HCT116 (cell line): ENCODE results near the gene MAST4. TPM values are rescaled to one million over a fixed set of nuclear protein-coding genes. Genes with fewer than 3 reads are reported as not detected.

Experiments used
- ATAC-seq: fragments of 200-7000 bp; cut with Tn5 transposase; 2 replicates; pipeline ENCODE4 v1.9.1; 2020; ENCODE audit warnings: mild to moderate bottlenecking, moderate library complexity
- BruUV-seq: library from RNA; stranded (reverse); fragments of 400-500 nt; replicated peaks from 2 replicates; lab custom pipeline; 2021; lab: Mats Ljungman, UMichigan
- CTCF ChIA-PET: fragments of 300-600 bp; sonication (Branson Sonifier 250); formaldehyde crosslinking; loops from one replicate; lab custom pipeline; 2021; ENCODE audit warnings: antibody characterized with exemption; lab: Charles Lee
- POLR2A ChIA-PET: fragments of 300-600, 350-600 bp; sonication (Branson Sonifier 250); formaldehyde crosslinking; loops from one replicate; lab custom pipeline; 2021; ENCODE audit warnings: antibody characterized with exemption; lab: Charles Lee
- RAD21 ChIA-PET, 2 experiments: fragments of 300-600 bp; sonication (Branson Sonifier 250); formaldehyde crosslinking; loops; one replicate each; lab custom pipeline; 2023; ENCODE audit warnings: low total read pairs in 2 of 2; ENCODE audit not compliant: uncharacterized antibody in 2 of 2, unreplicated experiment in 2 of 2, low non-redundant PET in 1 of 2; lab: Charles Lee
- DNase-seq: peaks from one replicate; pipeline ENCODE4 v3.0.0-alpha.2; 2010; ENCODE audit warnings: low read depth, low spot score
- H2AFZ ChIP-seq: fragments of 200-600 bp; shearing (Covaris generic), sonication (generic); 2 replicates; pipeline ENCODE4 v1.6.1; 2017; ENCODE audit warnings: low read depth, mixed run types, mixed read lengths, antibody characterized with exemption, low read length; ENCODE audit not compliant: poor library complexity, severe bottlenecking
- H3K27ac ChIP-seq: 2 replicates; pipeline ENCODE4 v1.5.1; 2012; ENCODE audit warnings: low read depth, low read length
- H3K27me3 ChIP-seq: fragments of 200-600 bp; sonication (generic); 2 replicates; pipeline ENCODE4 v1.6.1; 2016; ENCODE audit warnings: mixed run types, low read length, mixed read lengths; ENCODE audit not compliant: insufficient read depth
- H3K36me3 ChIP-seq, 2 experiments: fragments of 200-500 bp in 1 of 2; fragments of 200-600 bp in 1 of 2; sonication (Bioruptor generic) in 1 of 2; sonication (generic) in 1 of 2; 2 replicates each; pipeline versions ENCODE4 v1.5.1 to v1.6.1; 2014 to 2016; ENCODE audit warnings: low read length in 2 of 2, inconsistent platforms in 1 of 2, mixed read lengths in 1 of 2, mixed run types in 1 of 2; ENCODE audit not compliant: insufficient read depth in 2 of 2, control insufficient read depth in 1 of 2
- H3K4me1 ChIP-seq, 2 experiments: fragments of 200-600 bp in 1 of 2; sonication (generic) in 1 of 2; 2 replicates each; pipeline versions ENCODE4 v1.5.1 to v1.6.1; 2012 to 2017; ENCODE audit warnings: low read length in 2 of 2, inconsistent platforms in 1 of 2, mild to moderate bottlenecking in 1 of 2, mixed read lengths in 1 of 2, mixed run types in 1 of 2, moderate library complexity in 1 of 2; ENCODE audit not compliant: insufficient read depth in 2 of 2, control insufficient read depth in 1 of 2
- H3K4me2 ChIP-seq: fragments of 200-600 bp; sonication (generic); 2 replicates; pipeline ENCODE4 v1.6.1; 2017; ENCODE audit warnings: mixed run types, low read length, mixed read lengths
- H3K4me3 ChIP-seq, 2 experiments: fragments of 200-600 bp in 1 of 2; sonication (generic) in 1 of 2; replicated peaks in 1 of 2; 2 replicates each; pipeline ENCODE4 v1.5.1; 2011 to 2016; ENCODE audit warnings: low read length in 2 of 2, control low read depth in 1 of 2, low read depth in 1 of 2, mild to moderate bottlenecking in 1 of 2, mixed read lengths in 1 of 2, mixed run types in 1 of 2
- H3K79me2 ChIP-seq: fragments of 200-600 bp; sonication (generic); 2 replicates; pipeline ENCODE4 v1.6.1; 2017; ENCODE audit warnings: mild to moderate bottlenecking, mixed run types, low read length, moderate library complexity, mixed read lengths; ENCODE audit not compliant: insufficient read depth
- H3K9ac ChIP-seq: fragments of 200-600 bp; sonication (generic); 2 replicates; pipeline ENCODE4 v1.6.1; 2016; ENCODE audit warnings: low read length, mixed read lengths
- H3K9me2 ChIP-seq: fragments of 200-600 bp; sonication (generic), shearing (Covaris generic); 2 replicates; pipeline ENCODE4 v1.6.1; 2017; ENCODE audit warnings: mixed run types, mild to moderate bottlenecking, moderate library complexity; ENCODE audit not compliant: insufficient read depth
- H3K9me3 ChIP-seq, 2 experiments: fragments of 200-500 bp in 1 of 2; fragments of 200-600 bp in 1 of 2; sonication (Bioruptor generic) in 1 of 2; sonication (generic) in 1 of 2; 2 replicates each; pipeline ENCODE4 v1.6.1; 2014 to 2017; ENCODE audit warnings: low read length in 2 of 2, mixed read lengths in 2 of 2, inconsistent platforms in 1 of 2, low read depth in 1 of 2, mild to moderate bottlenecking in 1 of 2, mixed run types in 1 of 2, moderate library complexity in 1 of 2; ENCODE audit not compliant: control insufficient read depth in 1 of 2, insufficient read depth in 1 of 2
- H4K20me1 ChIP-seq: fragments of 200-600 bp; sonication (generic), shearing (Covaris generic); 2 replicates; pipeline ENCODE4 v1.6.1; 2017; ENCODE audit warnings: mixed run types, mild to moderate bottlenecking, moderate library complexity; ENCODE audit not compliant: insufficient read depth
- ATF3 ChIP-seq: IDR thresholded peaks from 2 replicates; pipeline ENCODE4 v1.6.1; 2012
- CBX3 ChIP-seq: IDR thresholded peaks from 2 replicates; pipeline ENCODE4 v1.6.1; 2012; ENCODE audit warnings: low read depth
- EGR1 ChIP-seq: IDR thresholded peaks from 2 replicates; pipeline ENCODE4 v1.6.1; 2012; ENCODE audit warnings: low read depth
- ELF1 ChIP-seq: IDR thresholded peaks from 2 replicates; pipeline ENCODE4 v1.6.1; 2012; ENCODE audit warnings: low read depth, borderline replicate concordance
- FOSL1 ChIP-seq: IDR thresholded peaks from 2 replicates; pipeline ENCODE4 v1.6.1; 2012; ENCODE audit warnings: low read depth
- MAX ChIP-seq: IDR thresholded peaks from 2 replicates; pipeline ENCODE4 v1.6.1; 2012
- POLR2A ChIP-seq: IDR thresholded peaks from 2 replicates; pipeline ENCODE4 v1.7.0; 2011; ENCODE audit warnings: borderline replicate concordance; ENCODE audit not compliant: insufficient read depth, insufficient read length; ENCODE audit errors: extremely low read depth
- POLR2AphosphoS5 ChIP-seq: IDR thresholded peaks from 2 replicates; pipeline ENCODE4 v1.6.1; 2011; ENCODE audit warnings: mild to moderate bottlenecking, low read depth, low read length, moderate library complexity
- RAD21 ChIP-seq: IDR thresholded peaks from 2 replicates; pipeline ENCODE4 v1.6.1; 2012; ENCODE audit warnings: low read depth, mild to moderate bottlenecking
- REST ChIP-seq: IDR thresholded peaks from 2 replicates; pipeline ENCODE4 v1.6.1; 2012; ENCODE audit warnings: low read depth
- SIN3A ChIP-seq: IDR thresholded peaks from 2 replicates; pipeline ENCODE4 v1.6.1; 2012; ENCODE audit warnings: low read depth
- SP1 ChIP-seq: IDR thresholded peaks from 2 replicates; pipeline ENCODE4 v1.6.1; 2012; ENCODE audit warnings: low read depth
- TCF7L2 ChIP-seq: IDR thresholded peaks from 2 replicates; pipeline ENCODE4 v1.7.0; 2011; ENCODE audit warnings: borderline replicate concordance, inconsistent platforms; ENCODE audit not compliant: insufficient read depth, insufficient read length; ENCODE audit errors: extremely low read depth
- YY1 ChIP-seq: IDR thresholded peaks from 2 replicates; pipeline ENCODE4 v1.6.1; 2011; ENCODE audit warnings: low read length, low read depth, moderate library complexity, mild to moderate bottlenecking; ENCODE audit not compliant: insufficient replicate concordance; ENCODE audit errors: extremely low read depth
- ZNF274 ChIP-seq: fragments of 200-500 bp; sonication (Bioruptor generic); IDR thresholded peaks from 2 replicates; pipeline ENCODE4 v1.6.1; 2014; ENCODE audit warnings: mild to moderate bottlenecking, low read depth, low read length, inconsistent platforms
- intact Hi-C: fragments of 100-400 bp; cut with micrococcal nuclease; formaldehyde crosslinking; loops from 2 replicates; pipeline ENCODE4 v1.10.0; 2022
- total RNA-seq: library from RNA; stranded (reverse); gene quantifications from one replicate; pipeline ENCODE4 v1.2.1, GENCODE V29; 2021; ENCODE audit not compliant: unreplicated experiment

The MAST4 gene
- total RNA-seq, 1 experiment from 2014 or later: 1.1 TPM

GRCh38 chr5:67188274-67189078 is 592.3 kb downstream of the MAST4 start (continued):
- no peak for TF ChIP-seq YY1
- no peak for TF ChIP-seq CBX3
- no peak for TF ChIP-seq TCF7L2
- TF ChIP-seq SP1: no peak
- TF ChIP-seq ZNF274: no peak
- no peak for TF ChIP-seq REST

GRCh38 chr5:67189079-67189354 is 592.8 kb downstream of the MAST4 start:
- Histone ChIP-seq H4K20me1 (no peaks in the 10 kb centered on the region), H3K9ac (no peak overlapping the region), H3K9me2 (no peaks in the 10 kb centered on the region), H3K79me2 (no peaks in the 10 kb centered on the region), H3K4me1 (no peaks in the 10 kb centered on the region), H3K27me3 (no peaks in the 10 kb centered on the region), H3K27ac (no peak overlapping the region), H2AFZ (no peak overlapping the region), H3K4me2 (no peak overlapping the region), H3K4me3 (no peak overlapping the region), H3K9me3 (no peaks in the 10 kb centered on the region), H3K36me3 (no peaks in the 10 kb centered on the region)
- ChIA-PET POLR2A (no interaction called here), CTCF (interaction anchor here (1.3 kb wide), 1 partner anchor 23 kb away, joined by 3 read pairs; no protein-coding TSS in a partner anchor), RAD21 (no interaction called here)
- TF ChIP-seq SIN3A: no peak
- no peak for TF ChIP-seq ELF1
- no peak for TF ChIP-seq TCF7L2
- TF ChIP-seq ATF3: no peak
- TF ChIP-seq RAD21: no peak
- TF ChIP-seq MAX: no peak
- no peak for TF ChIP-seq POLR2A
- no peak for TF ChIP-seq EGR1
- TF ChIP-seq POLR2AphosphoS5: no peak
- TF ChIP-seq ZNF274: no peak
- no peak for TF ChIP-seq SP1
- no peak for TF ChIP-seq FOSL1
- intact Hi-C loops: no loop called here
- DNase-seq (no peak), ATAC-seq (no peak)
- BruUV-seq: no TSS peak
